CD4-positive, alpha-beta T cell treated with Interleukin-6 for 4 hours (primary cell): ENCODE data around the gene CDC37L1.
"Not testable (repeated sequence)": the region's sequence is repeated elsewhere in the genome, so short reads cannot be mapped to it uniquely, and the experiment has no call there.

ENCODE experiments used
- DNase-seq: peaks from one replicate; pipeline ENCODE4 v3.0.0-alpha.2; 2020; ENCODE audit warnings: mixed read lengths

Gene CDC37L1

DNA sequence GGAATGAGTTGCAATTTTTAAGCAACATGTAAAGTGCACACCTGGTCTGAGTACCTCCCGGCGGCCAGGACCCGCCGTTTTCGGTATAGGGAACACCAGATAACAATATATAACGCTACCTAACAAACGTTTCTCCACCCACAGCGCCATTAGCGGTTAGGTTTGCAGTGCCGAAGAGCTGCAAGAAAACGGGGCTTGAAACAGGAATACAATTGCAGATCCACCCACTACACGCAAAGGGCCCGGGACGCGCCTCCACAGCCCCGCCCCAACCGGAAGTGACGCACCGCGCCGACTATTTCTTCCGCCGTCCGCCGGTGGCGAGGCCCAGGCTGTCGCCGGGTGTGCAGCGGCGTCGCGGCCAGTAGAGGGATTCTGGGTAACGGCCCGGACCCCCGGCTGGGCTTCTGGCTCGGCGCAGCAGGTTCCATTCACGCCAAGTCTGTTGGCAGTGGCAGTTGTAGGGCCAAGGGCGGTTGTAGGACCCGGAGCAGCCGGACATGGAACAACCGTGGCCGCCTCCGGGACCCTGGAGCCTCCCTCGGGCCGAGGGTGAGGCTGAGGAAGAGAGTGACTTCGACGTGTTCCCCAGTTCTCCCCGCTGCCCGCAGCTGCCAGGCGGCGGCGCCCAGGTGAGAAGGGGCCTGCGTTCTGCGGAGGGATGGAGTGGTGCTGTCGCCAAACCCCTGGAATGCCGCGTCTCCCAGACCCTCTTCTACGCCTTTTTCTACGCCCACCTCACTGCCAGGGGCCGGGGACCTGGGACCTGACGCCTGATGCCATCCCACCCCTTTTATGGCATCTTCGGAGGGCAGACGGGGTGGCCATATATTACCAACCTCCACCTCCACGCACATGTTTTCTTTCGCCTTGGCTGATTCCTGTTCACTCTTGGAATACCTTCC lies at the start of gene CDC37L1:
Gene CDC37L1, plus strand, starts transcription at position 302 of the 905 bp plus-strand sequence. Its CDS starts 199 bp downstream, at position 501.
- DNase-seq = peak; percentile 99

DNA sequence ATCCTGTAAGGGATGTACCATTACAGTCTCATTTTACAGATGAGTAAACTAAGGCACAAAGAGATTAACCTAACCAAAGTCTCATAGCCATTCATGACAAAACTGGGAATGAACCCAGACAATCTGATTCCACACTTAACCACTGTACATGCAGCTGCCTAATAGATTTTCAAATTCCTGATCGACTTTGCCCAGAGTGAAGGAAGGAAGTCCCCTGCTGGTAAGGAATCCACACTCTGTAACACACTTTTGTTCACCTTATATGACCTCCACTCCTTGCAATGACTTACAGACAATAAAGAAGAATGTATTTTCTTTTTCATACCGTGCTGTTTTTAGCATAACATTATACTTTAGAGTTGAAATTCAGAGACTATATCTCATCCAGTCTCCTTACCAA lies 48.5 kb upstream of the CDC37L1 start:
- no peak for DNase-seq

DNA sequence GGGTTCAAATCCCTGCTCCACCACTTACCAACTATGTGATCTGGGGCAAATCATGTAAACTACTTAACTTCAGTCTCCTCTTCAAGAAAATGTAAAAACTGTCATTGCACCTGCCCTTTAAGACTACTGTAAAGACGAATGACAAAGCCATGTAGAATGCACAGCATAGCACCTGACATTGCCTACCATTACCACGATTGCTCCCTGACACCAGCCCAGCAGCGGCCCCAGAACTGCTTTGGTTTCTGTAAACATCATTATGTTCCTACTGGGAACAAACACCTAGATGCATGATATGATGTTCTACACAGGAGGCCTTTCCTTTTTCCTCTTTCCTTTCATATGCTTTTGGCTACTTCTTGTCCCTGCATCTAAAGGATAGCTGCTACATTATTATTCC lies 40.4 kb upstream of the CDC37L1 start:
- no peak for DNase-seq

DNA sequence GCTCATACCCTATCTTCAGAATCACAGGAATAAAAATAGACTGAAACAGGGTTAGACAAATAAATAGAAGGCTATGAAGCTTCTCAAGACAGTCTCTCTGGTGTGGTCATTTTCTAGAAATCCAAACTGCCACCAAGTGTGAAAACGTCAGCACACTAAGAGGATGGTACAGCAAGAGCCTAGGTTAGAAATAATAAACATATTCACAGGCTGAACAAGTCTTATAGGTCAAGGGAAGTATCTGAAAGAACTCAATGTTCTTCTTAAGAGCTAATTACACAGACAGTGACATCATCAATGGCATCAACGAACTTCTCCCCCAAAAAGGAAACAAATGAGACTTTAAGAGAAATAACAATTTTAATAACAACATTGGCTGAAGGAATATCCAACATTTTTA lies 39.9 kb upstream of the CDC37L1 start:
- no peak for DNase-seq

DNA sequence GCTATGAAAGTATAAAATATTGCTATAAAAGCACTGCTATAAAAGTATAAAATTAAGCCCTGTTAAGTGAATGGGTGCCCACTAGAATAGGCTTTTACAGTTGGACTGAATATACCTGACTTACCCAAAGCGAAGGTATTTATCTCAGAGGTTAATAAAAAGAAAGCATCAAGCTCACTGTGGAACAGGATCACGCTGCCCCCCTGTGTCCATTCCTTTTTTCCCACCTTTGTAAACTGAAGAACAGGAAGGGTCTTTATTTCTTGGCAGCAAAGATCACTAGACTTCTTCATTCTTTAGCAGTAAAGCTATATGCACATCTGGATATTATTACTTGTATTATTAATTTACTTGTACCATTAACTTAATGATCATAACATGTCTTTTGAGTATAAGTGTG lies 39.3 kb upstream of the CDC37L1 start:
- peak; percentile 69 for DNase-seq

DNA sequence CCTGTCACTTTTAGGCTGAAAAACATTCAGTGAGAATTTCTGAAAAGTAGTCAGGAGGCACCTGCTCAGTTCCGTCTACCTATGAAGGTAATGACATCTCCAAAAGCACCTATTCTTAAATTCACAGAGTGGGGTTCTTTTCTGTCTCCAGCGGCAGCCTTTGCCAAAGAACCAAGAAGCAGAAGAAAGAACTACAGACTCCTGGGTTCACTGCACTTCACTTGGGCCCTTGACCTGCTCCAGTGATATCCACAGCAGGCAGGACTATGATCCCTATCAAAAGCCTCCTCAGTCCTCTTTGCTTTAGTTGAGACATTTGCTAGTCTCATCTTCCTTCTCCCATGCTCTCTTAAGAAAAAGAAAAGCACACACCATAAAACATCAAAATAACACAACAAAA lies 37.0 kb upstream of the CDC37L1 start:
- DNase-seq = no peak

DNA sequence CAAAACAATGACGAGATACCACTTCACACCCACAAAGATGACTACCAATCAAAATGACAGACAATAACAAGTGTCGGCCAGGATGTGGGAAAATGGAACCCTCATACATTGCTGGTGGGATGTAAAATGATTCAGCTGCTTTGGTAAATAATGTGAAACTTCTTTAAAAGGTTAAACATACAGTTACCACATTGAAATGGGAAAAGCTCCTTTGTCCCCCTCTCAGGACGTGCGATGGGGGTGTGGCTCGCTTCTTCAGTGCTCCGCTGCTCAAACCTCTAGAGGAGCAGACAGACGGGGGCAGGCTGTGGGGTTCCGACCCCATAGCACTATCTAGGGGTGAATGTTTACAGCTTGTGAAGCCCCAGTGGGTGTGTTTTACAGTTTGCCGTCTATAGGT lies 25.3 kb upstream of the CDC37L1 start:
- DNase-seq = no peak

DNA sequence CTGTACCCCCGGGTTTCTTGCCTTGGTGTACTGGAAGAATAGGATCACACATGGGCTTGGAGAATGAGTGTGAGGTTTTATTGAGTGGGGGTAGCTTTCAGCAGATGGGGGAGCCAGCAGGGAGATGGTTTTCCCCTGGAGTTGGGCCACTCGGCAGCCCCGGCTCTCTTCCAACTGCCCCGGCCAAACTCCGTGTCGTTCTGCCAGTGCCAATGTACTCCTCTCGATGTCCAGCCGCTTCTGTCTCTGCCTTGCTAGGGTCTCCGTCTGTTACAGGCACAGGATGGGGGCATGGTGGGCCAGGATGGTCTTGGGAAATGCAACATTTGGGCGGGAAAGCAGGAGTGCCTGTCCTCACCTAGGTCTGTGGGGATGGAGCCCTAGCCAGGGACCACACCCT lies 24.8 kb upstream of the CDC37L1 start:
- DNase-seq = no peak

DNA sequence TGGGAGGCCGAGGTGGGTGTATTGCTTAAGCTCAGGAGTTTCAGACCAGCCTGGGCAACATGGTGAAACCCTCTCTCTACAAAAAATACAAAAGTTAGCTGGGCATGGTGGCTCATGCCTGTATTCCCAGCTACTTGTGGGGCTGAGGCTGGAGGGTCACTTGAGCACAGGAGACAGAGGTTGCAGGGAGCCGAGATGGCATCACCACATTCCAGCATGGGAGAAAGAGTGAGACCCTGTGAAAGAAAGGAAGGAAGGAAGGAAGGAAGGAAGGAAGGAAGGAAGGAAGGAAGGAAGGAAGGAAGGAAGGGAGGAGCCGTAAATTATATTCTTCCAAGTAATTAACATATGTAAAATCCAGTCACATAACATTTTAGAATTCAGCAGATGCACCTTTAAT lies 23.2 kb upstream of the CDC37L1 start:
- not testable (repeated sequence) for DNase-seq

DNA sequence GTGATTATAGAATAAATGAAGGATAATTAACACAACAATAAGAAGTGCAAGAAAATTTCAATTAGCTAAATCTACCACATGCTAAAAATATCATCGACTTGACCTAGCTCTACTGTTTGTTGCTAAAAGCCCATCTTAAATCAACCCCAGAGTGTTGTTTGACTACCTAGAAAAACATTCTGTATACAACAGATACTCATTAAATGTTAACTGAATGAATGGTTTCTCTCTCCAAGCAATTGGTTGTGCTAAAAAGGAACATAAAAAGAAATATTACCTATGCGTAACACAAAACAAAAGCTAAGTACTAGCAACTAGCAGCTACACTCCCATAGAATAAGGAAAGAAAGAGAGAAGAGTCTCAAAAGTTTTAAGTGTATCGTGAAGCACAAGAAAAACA lies 22.7 kb upstream of the CDC37L1 start:
- DNase-seq = no peak

DNA sequence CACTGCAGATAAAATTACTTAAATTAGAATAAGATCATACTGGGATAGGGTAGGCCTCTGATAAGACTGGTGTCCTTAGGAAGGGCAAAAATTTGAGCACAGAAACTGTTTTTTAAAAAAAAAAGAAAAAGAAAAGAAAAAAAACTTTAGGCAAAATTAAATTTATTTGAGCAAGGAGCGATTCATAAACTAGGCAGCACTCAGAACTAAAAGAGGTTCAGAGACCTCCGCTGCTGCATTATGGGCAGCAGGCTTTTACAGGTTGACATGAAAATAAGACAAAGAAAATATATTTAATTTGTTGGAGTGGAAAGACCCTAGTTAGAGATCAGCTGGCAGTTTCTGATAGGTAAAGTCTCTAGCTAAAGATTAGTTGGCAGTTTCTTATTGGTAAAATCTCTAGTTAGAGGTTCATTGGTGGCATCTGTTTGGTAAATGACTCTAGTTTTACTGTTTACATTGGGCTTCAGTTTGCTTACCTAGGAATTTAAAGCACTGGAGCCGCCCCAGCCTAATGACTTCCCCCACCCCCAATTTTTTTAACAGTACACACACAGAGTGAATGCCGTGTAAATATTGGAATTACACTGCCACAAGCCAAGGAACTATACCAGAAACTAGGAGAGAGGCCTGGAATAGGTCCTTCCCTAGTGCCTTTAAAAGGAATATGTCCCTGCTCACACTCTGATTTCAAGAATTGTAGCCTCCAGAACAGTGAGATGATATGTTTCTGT lies 21.8 kb upstream of the CDC37L1 start:
- DNase-seq = no peak

DNA sequence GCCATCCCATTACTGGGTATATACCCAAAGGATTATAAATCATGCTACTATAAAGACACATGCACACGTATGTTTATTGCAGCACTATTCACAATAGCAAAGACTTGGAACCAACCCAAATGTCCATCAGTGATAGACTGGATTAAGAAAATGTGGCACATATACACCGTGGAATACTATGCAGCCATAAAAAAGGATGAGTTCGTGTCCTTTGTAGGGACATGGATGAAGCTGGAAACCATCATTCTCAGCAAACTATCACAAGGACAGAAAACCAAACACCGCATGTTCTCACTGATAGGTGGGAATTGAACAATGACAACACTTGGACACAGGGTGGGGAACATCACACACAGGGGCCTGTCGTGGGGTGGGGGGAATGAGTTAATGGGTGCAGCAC lies 18.7 kb upstream of the CDC37L1 start:
- DNase-seq = not testable (repeated sequence)

DNA sequence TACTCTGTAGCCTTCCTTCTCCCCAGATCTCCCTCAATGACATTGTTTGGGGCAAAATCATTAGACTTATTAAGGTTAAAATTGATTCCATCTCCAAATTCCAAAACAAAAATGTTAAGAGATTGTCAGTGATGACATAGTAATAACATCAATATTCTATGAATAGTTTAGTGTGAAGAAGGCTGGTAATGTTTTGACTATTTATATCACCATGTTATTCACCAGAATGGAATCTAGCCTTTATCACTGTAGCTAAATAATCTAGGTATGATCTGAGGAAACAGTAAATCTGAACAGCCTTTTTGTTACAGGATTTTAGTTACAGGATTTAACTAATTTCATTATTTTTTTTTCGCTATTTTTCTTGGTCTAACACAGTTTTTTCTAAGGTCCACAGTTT lies 18.2 kb upstream of the CDC37L1 start:
- DNase-seq = no peak

DNA sequence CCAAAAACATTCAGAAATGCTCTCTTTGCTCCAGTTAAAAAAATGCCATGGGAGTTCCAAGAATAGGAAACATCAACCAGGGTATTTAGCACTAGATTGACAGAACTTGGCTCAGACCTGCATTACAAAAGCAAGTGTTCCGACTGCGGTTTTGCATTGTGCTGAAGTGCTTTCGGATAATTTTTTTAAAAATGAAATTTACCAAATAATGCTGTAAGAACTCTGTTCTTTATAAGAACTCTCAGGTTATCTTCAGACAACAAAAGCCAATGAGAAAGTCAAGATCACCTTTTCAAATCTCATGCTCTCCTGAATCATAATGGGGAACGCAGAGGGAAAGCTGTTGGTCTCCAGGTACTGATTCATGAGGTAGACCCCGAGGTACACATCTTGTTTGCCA lies 17.8 kb upstream of the CDC37L1 start:
- DNase-seq = no peak

DNA sequence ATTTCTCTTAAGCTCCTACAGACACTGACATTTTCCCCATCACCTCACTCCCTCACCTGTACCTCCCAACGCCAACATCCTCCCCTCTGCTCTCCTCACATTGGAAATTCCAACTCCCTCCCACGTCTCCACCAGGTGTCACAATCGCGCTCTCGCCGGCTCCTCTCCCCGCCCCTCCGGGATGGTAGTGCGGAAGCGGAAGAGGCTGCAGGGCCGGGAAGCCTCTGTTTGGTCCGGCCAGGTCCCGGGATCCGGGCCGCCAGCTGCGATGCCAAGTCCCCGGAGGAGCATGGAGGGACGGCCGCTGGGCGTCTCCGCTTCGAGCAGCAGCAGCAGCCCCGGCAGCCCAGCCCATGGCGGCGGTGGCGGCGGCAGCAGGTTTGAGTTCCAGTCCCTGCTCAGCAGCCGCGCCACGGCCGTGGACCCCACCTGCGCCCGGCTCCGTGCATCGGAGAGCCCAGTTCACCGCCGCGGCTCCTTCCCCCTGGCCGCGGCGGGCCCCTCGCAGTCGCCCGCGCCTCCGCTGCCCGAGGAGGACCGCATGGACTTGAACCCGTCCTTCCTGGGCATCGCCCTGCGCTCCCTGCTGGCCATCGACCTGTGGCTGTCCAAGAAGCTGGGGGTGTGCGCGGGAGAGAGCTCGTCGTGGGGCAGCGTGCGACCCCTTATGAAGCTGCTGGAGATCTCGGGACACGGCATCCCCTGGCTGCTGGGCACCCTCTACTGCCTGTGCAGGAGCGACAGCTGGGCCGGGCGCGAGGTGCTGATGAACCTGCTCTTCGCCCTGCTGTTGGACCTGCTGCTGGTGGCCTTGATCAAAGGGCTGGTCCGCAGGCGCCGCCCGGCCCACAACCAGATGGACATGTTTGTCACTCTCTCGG lies 17.0 kb upstream of the CDC37L1 start, which contains the start of gene PLPP6:
Gene PLPP6, plus strand, starts transcription at position 187 of the 881 bp plus-strand sequence. Its CDS starts 82 bp downstream, at position 269.
- peak; percentile 81 for DNase-seq

DNA sequence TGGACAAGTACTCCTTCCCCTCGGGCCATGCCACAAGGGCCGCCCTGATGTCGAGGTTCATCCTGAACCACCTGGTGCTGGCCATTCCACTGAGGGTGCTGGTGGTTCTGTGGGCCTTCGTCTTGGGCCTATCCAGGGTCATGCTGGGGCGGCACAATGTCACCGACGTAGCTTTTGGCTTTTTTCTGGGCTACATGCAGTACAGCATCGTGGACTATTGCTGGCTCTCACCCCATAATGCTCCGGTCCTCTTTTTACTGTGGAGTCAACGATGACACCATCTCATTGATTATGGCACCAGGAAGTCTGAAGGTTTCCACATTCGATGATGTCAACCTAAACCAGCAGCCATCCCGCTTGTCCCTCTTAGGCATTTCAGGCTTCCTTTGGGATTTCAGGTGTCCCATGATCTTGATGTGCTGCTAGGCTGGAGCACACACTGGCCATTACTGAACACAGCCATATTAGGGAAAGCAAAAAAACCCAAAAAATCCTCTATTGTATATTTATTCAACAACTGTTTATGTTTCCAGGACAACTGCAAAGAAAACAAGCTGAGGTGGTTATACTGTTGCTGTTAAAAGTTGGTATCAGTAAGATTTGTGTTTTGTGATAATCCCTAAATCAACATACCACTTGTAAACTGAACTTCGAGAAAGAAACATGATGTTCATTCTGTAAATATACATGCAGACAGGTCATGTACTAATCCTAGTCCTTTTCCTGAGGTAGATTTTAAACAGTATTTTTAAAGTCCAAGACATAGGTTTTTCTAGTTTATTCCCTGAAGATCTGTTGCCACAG lies 16.2 kb upstream of the CDC37L1 start:
- no peak for DNase-seq

DNA sequence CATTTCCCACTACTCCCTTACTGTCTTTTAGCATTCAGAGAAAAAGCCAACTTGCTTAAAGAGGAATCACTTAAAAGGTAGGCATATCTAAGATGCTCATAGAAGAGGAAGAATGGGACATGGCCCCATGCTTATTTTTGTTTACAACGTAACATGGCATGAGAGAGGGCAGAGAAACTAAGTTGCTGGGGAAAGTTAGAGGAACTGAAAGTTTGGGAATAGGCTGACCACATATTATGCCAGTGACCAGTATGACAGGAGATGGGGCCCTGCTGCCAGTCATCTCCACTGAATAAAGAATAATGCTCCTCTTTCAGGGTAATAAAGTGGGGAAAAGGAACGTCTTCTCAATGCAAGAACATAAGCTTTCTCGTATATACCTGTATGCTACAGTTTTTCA lies 15.4 kb upstream of the CDC37L1 start:
- no peak for DNase-seq

DNA sequence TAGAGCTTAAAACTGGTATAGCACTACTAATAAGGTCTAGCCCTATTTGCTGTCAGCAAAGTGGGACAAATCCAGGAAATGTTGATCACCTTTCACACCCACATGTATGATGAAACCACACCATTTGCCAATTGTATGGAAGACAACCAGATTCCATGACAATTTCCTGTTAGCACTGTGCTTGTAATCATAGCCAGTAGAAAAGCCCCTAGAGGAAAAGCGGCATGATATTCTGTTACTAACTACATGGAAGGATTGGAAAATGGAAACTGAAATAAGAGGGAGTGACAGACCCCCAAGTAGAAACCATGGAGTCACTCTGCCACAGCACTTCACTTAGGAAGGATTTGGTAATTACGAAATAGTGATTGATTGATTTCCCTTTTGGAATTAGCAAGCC lies 14.0 kb upstream of the CDC37L1 start:
- DNase-seq = no peak

DNA sequence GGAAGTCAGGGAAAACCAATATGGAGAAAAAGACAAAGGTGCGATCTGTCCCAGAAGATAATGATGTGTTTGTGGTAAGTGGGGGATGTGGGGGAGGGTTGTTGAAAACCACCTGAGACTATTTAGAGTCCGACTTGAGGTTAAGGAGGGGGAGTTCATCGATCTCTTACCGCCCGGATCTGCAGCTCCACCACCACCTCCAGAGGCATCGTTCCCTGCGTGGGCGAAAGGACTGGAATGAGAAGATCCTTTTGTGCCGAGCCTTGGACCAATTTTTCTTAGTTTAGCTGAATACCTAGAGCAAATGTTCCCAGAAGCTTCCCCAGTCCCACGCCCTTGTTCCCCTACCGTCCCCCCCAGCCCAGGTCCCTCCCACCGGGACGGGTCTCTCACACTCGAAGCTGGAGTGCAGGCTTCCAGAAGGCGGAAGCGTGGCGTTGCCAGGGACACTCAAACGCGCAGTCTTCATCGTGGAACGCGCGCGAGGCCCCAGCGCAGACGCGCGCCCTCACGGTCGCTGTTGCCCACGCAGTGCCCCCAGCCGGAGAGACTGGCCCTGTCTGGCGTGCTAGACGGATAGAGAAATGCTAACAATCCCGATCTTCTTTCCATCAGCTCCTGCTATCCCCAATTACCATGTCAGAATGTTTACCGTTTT lies 13.2 kb upstream of the CDC37L1 start, which contains the start of gene SPATA6L:
Gene SPATA6L, minus strand, starts transcription at position 439 of the 658 bp plus-strand sequence. Its CDS starts 230 bp downstream, at position 209.
- peak; percentile 61 for DNase-seq

DNA sequence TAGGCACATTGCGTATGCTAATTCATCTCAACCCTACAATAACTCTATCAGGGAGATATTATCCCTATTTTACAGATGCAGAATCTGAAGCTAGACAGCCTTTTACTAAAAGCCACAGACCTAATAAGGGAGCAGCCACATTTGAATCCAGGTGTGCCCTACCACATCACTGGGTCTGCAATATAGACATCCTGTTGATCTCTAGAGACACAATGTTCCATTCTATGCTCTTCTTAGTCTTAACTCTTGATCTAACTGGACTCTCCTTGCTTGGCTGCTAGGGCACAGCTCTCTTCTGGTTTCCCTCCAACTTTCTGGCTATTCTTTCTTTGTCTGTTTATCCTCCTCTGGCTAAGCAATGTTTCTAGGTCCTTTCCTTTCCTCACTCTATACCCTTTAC lies 11.7 kb upstream of the CDC37L1 start:
- DNase-seq = peak; percentile 32

DNA sequence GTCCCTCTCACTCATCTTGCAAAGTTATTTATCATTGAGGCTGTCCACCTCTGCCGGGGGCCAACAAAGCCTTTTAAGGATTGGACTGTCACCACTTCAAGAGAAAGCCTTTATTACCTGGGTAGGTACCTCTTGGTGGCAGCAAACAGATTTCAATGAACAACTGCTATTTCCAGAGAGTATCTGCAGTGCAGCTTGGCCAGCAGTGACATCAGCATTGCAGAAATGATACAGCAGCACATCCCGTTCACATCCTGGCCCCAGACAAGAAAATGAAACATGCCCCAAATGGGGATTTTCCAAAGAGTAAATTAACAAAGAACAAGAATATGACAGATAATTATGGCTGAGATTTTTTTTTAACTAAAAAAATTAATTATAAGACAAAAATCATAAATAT lies 10.8 kb upstream of the CDC37L1 start:
- DNase-seq = no peak
